ENCODE results near the gene KCTD10.

GRCh38 chr12:109462868-109463692, 14.0 kb downstream of the KCTD10 start:
- TF ChIP-seq EP300 (IDR thresholded peaks at IDR 0.05) (peak; percentile 26 to 90), POLR2A (IDR thresholded peaks at IDR 0.05) (no peak)
